DMS 273 (cell line): Measurements from ENCODE around the gene ZNF618.

Experiments used
- DNase-seq: peaks from one replicate; lab custom pipeline; 2025; ENCODE audit not compliant: unreplicated experiment; lab: John Stamatoyannopoulos, UW

Gene ZNF618

GRCh38 chr9:113954591-113954990 lies 78.5 kb downstream of the ZNF618 start:
- no peak for DNase-seq

GRCh38 chr9:113955076-113955752 lies 79.1 kb downstream of the ZNF618 start:
- DNase-seq = no peak

- DNase-seq = no peak
Measured at GRCh38 chr9:113956901-113957300, 80.8 kb downstream of the ZNF618 start.

GRCh38 chr9:113957351-113957750 lies 81.2 kb downstream of the ZNF618 start:
- DNase-seq = peak; percentile 23

GRCh38 chr9:113957821-113958341 lies 81.8 kb downstream of the ZNF618 start:
- DNase-seq = no peak

GRCh38 chr9:113958556-113958955 lies 82.4 kb downstream of the ZNF618 start:
- no peak for DNase-seq

GRCh38 chr9:113960768-113961167 lies 84.7 kb downstream of the ZNF618 start:
- DNase-seq = no peak

GRCh38 chr9:113962396-113962795 lies 86.3 kb downstream of the ZNF618 start:
- DNase-seq = no peak

- peak; percentile 71 for DNase-seq
Measured at GRCh38 chr9:113963017-113963620, 87.0 kb downstream of the ZNF618 start.

GRCh38 chr9:113963696-113964494 lies 87.8 kb downstream of the ZNF618 start:
- no peak for DNase-seq

GRCh38 chr9:113964495-113965170 lies 88.5 kb downstream of the ZNF618 start:
- no peak for DNase-seq

- DNase-seq = no peak
Measured at GRCh38 chr9:113966394-113966793, 90.3 kb downstream of the ZNF618 start.

- no peak for DNase-seq
Measured at GRCh38 chr9:113967380-113967779, 91.3 kb downstream of the ZNF618 start.

GRCh38 chr9:113969343-113969742 lies 93.2 kb downstream of the ZNF618 start:
- no peak for DNase-seq

- no peak for DNase-seq
Measured at GRCh38 chr9:113973226-113973625, 97.1 kb downstream of the ZNF618 start.

- no peak for DNase-seq
Measured at GRCh38 chr9:113973963-113974413, 97.9 kb downstream of the ZNF618 start.

- DNase-seq = no peak
Measured at GRCh38 chr9:113976915-113977314, 100.8 kb downstream of the ZNF618 start.

- DNase-seq = peak; percentile 51
Measured at GRCh38 chr9:113978725-113979342, 102.7 kb downstream of the ZNF618 start.

- DNase-seq = no peak
Measured at GRCh38 chr9:113979343-113980127, 103.4 kb downstream of the ZNF618 start.
